ENCODE measurements around the gene NPTX1.
"Not testable (repeated sequence)": the region's sequence is repeated elsewhere in the genome, so short reads cannot be mapped to it uniquely, and the experiment has no call there.

NPTX1 gene

GRCh38 chr17:80509311-80509710 lies 32.9 kb upstream of the NPTX1 start:
- in situ Hi-C loops (cut with HindIII; ENCODE audit: low pct_ligation_motif_present, low sequenced_read_pairs): no loop called here
- Histone ChIP-seq H3K4me3 (ENCODE audit: low read depth, low read length) (no peak overlapping the region), H3K36me3 (replicated peaks) (no peaks in the 10 kb centered on the region), H3K27ac (no peak overlapping the region), H3K27me3 (replicated peaks) (no peaks in the 10 kb centered on the region)
- DNase-seq: no peak
- TF ChIP-seq, protein P1, sequence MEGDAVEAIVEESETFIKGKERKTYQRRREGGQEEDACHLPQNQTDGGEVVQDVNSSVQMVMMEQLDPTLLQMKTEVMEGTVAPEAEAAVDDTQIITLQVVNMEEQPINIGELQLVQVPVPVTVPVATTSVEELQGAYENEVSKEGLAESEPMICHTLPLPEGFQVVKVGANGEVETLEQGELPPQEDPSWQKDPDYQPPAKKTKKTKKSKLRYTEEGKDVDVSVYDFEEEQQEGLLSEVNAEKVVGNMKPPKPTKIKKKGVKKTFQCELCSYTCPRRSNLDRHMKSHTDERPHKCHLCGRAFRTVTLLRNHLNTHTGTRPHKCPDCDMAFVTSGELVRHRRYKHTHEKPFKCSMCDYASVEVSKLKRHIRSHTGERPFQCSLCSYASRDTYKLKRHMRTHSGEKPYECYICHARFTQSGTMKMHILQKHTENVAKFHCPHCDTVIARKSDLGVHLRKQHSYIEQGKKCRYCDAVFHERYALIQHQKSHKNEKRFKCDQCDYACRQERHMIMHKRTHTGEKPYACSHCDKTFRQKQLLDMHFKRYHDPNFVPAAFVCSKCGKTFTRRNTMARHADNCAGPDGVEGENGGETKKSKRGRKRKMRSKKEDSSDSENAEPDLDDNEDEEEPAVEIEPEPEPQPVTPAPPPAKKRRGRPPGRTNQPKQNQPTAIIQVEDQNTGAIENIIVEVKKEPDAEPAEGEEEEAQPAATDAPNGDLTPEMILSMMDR (IDR thresholded peaks at IDR 0.05; ENCODE audit: low read depth, low read length, missing control alignments): no peak

GRCh38 chr17:80507965-80508364 lies 31.6 kb upstream of the NPTX1 start:
- no peak overlapping the region for H3K4me3 ChIP-seq (ENCODE audit: low read depth, low read length)
- H3K36me3 ChIP-seq (replicated peaks): no peaks in the 10 kb centered on the region
- no peaks in the 10 kb centered on the region for H3K27me3 ChIP-seq (replicated peaks)
- H3K27ac ChIP-seq: no peak overlapping the region
- in situ Hi-C loops (cut with HindIII; ENCODE audit: low pct_ligation_motif_present, low sequenced_read_pairs): no loop called here
- no peak for DNase-seq
- TF ChIP-seq, protein P1 (IDR thresholded peaks at IDR 0.05; ENCODE audit: low read depth, low read length, missing control alignments): no peak

DNA sequence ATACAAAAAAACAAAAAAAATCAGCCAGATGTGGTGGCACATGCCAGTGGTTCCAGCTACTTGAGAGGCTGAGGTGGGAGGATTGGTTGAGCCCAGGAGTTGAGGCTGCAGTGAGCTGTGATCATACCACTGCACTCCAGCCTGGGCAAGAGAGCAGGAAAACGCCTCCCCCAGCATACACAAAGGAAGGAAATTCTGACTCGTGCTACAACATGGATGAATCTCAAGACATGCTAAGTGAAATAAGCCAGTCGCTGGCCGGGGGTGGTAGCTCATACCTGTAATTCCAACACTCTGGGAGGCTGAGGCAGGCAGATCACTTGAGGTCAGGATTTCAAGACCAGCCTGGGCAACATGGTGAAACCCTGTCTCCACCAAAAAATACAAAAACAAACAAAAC lies 30.8 kb upstream of the NPTX1 start:
- H3K27ac ChIP-seq; H3K27me3 ChIP-seq (replicated peaks); in situ Hi-C loops (cut with HindIII; ENCODE audit: low pct_ligation_motif_present, low sequenced_read_pairs); DNase-seq; H3K4me3 ChIP-seq (ENCODE audit: low read depth, low read length); H3K36me3 ChIP-seq (replicated peaks): not testable (repeated sequence)

GRCh38 chr17:80504686-80505413 lies 28.4 kb upstream of the NPTX1 start:
- peak overlapping the region; percentile 92 for H3K27ac ChIP-seq
- peak; percentile 96 for DNase-seq
- H3K36me3 ChIP-seq (replicated peaks): no peaks in the 10 kb centered on the region
- TF ChIP-seq, protein P1 (IDR thresholded peaks at IDR 0.05; ENCODE audit: low read depth, low read length, missing control alignments): peak; percentile 46
- H3K4me3 ChIP-seq (ENCODE audit: low read depth, low read length): no peak overlapping the region
- in situ Hi-C loops (cut with HindIII; ENCODE audit: low pct_ligation_motif_present, low sequenced_read_pairs): no loop called here
- H3K27me3 ChIP-seq (replicated peaks): no peaks in the 10 kb centered on the region

DNA sequence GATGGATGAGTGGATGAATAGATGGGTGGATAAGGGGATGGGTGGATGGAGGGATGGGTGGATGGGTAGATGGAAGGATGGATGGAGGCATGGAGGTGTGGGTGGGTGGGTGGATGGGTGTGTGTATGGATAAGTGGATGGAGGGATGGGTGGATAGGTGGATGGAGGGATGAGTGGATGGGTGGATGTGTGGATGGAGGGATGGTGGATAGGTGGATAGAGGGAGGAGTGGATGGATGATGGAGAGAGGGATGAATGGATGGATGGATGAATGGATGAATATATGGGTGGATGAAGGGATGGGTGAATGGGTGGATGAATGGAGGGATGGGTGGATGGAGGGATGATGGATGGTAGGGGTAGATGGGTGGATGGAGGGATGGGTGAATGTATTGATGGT lies 27.5 kb upstream of the NPTX1 start:
- TF ChIP-seq, protein P1 (IDR thresholded peaks at IDR 0.05; ENCODE audit: low read depth, low read length, missing control alignments): no peak
- no peaks in the 10 kb centered on the region for H3K27me3 ChIP-seq (replicated peaks)
- no peak overlapping the region for H3K27ac ChIP-seq
- no peak overlapping the region for H3K4me3 ChIP-seq (ENCODE audit: low read depth, low read length)
- no peak for DNase-seq
- no peaks in the 10 kb centered on the region for H3K36me3 ChIP-seq (replicated peaks)
- in situ Hi-C loops (cut with HindIII; ENCODE audit: low pct_ligation_motif_present, low sequenced_read_pairs): no loop called here

GRCh38 chr17:80503031-80503430 lies 26.6 kb upstream of the NPTX1 start:
- in situ Hi-C loops (cut with HindIII; ENCODE audit: low pct_ligation_motif_present, low sequenced_read_pairs): no loop called here
- TF ChIP-seq, protein P1 (IDR thresholded peaks at IDR 0.05; ENCODE audit: low read depth, low read length, missing control alignments): no peak
- no peaks in the 10 kb centered on the region for H3K27me3 ChIP-seq (replicated peaks)
- H3K36me3 ChIP-seq (replicated peaks): no peaks in the 10 kb centered on the region
- H3K27ac ChIP-seq: no peak overlapping the region
- no peak for DNase-seq
- no peak overlapping the region for H3K4me3 ChIP-seq (ENCODE audit: low read depth, low read length)

All from brain microvascular endothelial cell (primary cell).